HepG2 (cell line): ENCODE measurements around the gene WNT5B. TPM values are rescaled to one million over a fixed set of nuclear protein-coding genes. Genes with fewer than 3 reads are reported as not detected.
A peak's percentile ranks its signal among the peaks of the same experiment; 100 is the strongest.

ENCODE experiments used
- FLYWCH1 ChIP-seq: sonication (generic); formaldehyde crosslinking; IDR thresholded peaks from 2 replicates; pipeline ENCODE4 v1.8.1; 2023; ENCODE audit warnings: mild to moderate bottlenecking, missing genetic modification reagents
- HNF4G ChIP-seq, 2 experiments: sonication (generic) in 1 of 2; formaldehyde crosslinking in 1 of 2; IDR thresholded peaks; 2 replicates each; pipeline versions ENCODE4 v1.4.0 to v1.6.1; 2011 to 2020; ENCODE audit warnings: borderline replicate concordance in 2 of 2, low read depth in 2 of 2, mild to moderate bottlenecking in 2 of 2, low read length in 1 of 2, missing genetic modification reagents in 1 of 2, moderate library complexity in 1 of 2
- KDM3A ChIP-seq: IDR thresholded peaks from 2 replicates; pipeline ENCODE4 v1.6.1; 2018; ENCODE audit warnings: low read depth, missing compliant biosample characterization
- NCOA2 ChIP-seq: sonication (generic); formaldehyde crosslinking; IDR thresholded peaks from 2 replicates; pipeline ENCODE4 v1.8.0; 2022; ENCODE audit warnings: inconsistent platforms
- SIX4 ChIP-seq: sonication (generic); formaldehyde crosslinking; IDR thresholded peaks from 2 replicates; pipeline ENCODE4 v1.4.0; 2020; ENCODE audit warnings: missing genetic modification reagents
- TOPORS ChIP-seq: sonication (generic); formaldehyde crosslinking; IDR thresholded peaks from 2 replicates; pipeline ENCODE4 v1.8.0; 2023; ENCODE audit warnings: mild to moderate bottlenecking, missing genetic modification reagents
- ZEB1 ChIP-seq: IDR thresholded peaks from 2 replicates; pipeline ENCODE4 v1.6.1; 2012; ENCODE audit warnings: mild to moderate bottlenecking, low read depth, inconsistent platforms; ENCODE audit not compliant: insufficient replicate concordance
- ZKSCAN8 ChIP-seq: IDR thresholded peaks from 2 replicates; pipeline ENCODE4 v1.6.1; 2016; ENCODE audit warnings: borderline replicate concordance, missing genetic modification reagents, missing compliant biosample characterization
- ZNF143 ChIP-seq: sonication (generic); formaldehyde crosslinking; IDR thresholded peaks from 2 replicates; pipeline ENCODE4 v1.4.0; 2020; ENCODE audit warnings: missing genetic modification reagents
- ZNF337 ChIP-seq: sonication (generic); formaldehyde crosslinking; IDR thresholded peaks from 2 replicates; pipeline ENCODE4 v1.5.1; 2020; ENCODE audit warnings: missing genetic modification reagents, low read depth, mild to moderate bottlenecking, borderline replicate concordance
- ZNF619 ChIP-seq: sonication (generic); formaldehyde crosslinking; IDR thresholded peaks from 2 replicates; pipeline ENCODE4 v1.4.0; 2020; ENCODE audit warnings: mild to moderate bottlenecking, missing genetic modification reagents
- ZNF672 ChIP-seq: sonication (generic); formaldehyde crosslinking; IDR thresholded peaks from 2 replicates; pipeline ENCODE4 v1.8.1; 2022; ENCODE audit warnings: missing genetic modification reagents
- ZSCAN22 ChIP-seq: sonication (generic); formaldehyde crosslinking; IDR thresholded peaks from 2 replicates; pipeline ENCODE4 v1.4.0; 2020; ENCODE audit warnings: mild to moderate bottlenecking, missing genetic modification reagents
- ZZZ3 ChIP-seq: sonication (generic); formaldehyde crosslinking; IDR thresholded peaks from 2 replicates; pipeline ENCODE4 v1.4.0; 2020; ENCODE audit warnings: missing genetic modification reagents, mild to moderate bottlenecking, borderline replicate concordance
- polyA plus RNA-seq, 8 experiments: library from polyadenylated mRNA; depleted of rRNA in 3 of 8; stranded (reverse) in 7 of 8; unstranded in 1 of 8; fragments of >200 nt; fragmentation: Illumina TruSeq in 4 of 8; extraction: Trizol in 4 of 8; gene quantifications; 2 replicates each; pipeline versions ENCODE4 v1.2.1 to v1.2.3, GENCODE V29; 2011 to 2016; ENCODE audit warnings: low read depth in 4 of 8, missing spikeins in 1 of 8, mixed read lengths in 1 of 8; ENCODE audit not compliant: insufficient read depth in 1 of 8
- total RNA-seq, 5 experiments: library from RNA; depleted of rRNA; stranded (reverse); fragments of >200 nt; fragmentation: Illumina TruSeq; extraction: Trizol; gene quantifications; 2 replicates each; pipeline ENCODE4 v1.2.3, GENCODE V29; 2016; ENCODE audit warnings: low read depth in 1 of 5
- TF ChIP-seq, protein P1 (sequence below): sonication (generic); formaldehyde crosslinking; IDR thresholded peaks from 2 replicates; pipeline ENCODE4 v1.5.1; 2020; ENCODE audit warnings: missing genetic modification reagents, mild to moderate bottlenecking, borderline replicate concordance
- TF ChIP-seq, protein P2 (sequence below): sonication (generic); formaldehyde crosslinking; IDR thresholded peaks from 2 replicates; pipeline ENCODE4 v1.9.0; 2021; ENCODE audit warnings: missing genetic modification reagents, borderline replicate concordance
- TF ChIP-seq, protein P3 (sequence below): sonication (generic); formaldehyde crosslinking; IDR thresholded peaks from 2 replicates; pipeline ENCODE4 v1.4.0; 2020; ENCODE audit warnings: mild to moderate bottlenecking, missing genetic modification reagents

Gene WNT5B
- total and polyA plus RNA-seq, 2 of the 13 experiments (the other 11 are each of a cell fraction or from before 2014, with no cell fraction given): 0.04 TPM; not detected in 1

DNA sequence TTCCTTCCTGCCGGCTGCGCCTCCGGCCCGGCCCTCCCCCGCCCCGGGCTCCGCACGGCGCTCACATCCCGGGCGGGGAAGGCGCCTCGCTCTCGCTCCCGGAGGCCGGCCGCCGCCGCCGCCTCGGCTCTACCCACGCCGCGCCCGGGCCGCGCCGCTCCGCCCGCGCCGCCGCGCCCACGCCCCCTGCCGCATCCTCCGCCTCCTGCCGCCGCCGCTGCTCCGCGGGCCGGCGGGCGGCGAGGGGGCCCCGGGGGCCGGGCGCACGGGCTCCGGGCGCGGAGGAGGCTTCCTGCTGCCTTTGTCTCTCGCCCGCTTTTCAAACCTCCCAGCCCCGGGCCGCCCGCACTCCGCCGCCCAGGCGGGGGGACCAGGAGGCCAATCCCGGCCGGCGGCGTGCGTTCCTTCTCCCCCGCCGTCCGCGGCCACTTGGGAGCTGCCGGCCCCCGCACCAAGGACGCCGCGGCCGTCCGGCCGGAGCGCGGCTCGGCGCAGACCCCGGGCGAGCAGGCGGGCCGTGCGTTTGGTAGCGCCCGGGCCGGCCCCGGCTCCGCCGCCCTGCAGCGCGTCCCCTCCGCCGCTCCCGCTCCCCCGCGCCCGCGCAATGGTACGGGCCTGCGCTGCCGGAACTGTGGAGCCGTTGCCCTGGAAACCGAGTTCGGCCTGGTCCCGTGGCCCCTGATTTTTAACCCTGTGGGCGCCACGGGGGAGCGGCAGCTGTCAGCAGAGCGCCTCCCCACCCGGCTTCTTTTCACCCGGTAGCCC is 34.6 kb upstream of the WNT5B start, which contains the start of gene FBXL14 (continued):
- no peak for TF ChIP-seq FLYWCH1 (CRISPR knock-in tag)
- no peak for TF ChIP-seq NCOA2 (CRISPR knock-in tag)
- TF ChIP-seq, protein P1, sequence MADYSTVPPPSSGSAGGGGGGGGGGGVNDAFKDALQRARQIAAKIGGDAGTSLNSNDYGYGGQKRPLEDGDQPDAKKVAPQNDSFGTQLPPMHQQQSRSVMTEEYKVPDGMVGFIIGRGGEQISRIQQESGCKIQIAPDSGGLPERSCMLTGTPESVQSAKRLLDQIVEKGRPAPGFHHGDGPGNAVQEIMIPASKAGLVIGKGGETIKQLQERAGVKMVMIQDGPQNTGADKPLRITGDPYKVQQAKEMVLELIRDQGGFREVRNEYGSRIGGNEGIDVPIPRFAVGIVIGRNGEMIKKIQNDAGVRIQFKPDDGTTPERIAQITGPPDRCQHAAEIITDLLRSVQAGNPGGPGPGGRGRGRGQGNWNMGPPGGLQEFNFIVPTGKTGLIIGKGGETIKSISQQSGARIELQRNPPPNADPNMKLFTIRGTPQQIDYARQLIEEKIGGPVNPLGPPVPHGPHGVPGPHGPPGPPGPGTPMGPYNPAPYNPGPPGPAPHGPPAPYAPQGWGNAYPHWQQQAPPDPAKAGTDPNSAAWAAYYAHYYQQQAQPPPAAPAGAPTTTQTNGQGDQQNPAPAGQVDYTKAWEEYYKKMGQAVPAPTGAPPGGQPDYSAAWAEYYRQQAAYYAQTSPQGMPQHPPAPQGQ (CRISPR knock-in tag): no peak
- TF ChIP-seq, protein P2, sequence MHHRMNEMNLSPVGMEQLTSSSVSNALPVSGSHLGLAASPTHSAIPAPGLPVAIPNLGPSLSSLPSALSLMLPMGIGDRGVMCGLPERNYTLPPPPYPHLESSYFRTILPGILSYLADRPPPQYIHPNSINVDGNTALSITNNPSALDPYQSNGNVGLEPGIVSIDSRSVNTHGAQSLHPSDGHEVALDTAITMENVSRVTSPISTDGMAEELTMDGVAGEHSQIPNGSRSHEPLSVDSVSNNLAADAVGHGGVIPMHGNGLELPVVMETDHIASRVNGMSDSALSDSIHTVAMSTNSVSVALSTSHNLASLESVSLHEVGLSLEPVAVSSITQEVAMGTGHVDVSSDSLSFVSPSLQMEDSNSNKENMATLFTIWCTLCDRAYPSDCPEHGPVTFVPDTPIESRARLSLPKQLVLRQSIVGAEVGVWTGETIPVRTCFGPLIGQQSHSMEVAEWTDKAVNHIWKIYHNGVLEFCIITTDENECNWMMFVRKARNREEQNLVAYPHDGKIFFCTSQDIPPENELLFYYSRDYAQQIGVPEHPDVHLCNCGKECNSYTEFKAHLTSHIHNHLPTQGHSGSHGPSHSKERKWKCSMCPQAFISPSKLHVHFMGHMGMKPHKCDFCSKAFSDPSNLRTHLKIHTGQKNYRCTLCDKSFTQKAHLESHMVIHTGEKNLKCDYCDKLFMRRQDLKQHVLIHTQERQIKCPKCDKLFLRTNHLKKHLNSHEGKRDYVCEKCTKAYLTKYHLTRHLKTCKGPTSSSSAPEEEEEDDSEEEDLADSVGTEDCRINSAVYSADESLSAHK (CRISPR knock-in tag): no peak
- no peak for TF ChIP-seq ZZZ3 (CRISPR knock-in tag)
- no peak for TF ChIP-seq ZNF672 (CRISPR knock-in tag)
- TF ChIP-seq, protein P3, sequence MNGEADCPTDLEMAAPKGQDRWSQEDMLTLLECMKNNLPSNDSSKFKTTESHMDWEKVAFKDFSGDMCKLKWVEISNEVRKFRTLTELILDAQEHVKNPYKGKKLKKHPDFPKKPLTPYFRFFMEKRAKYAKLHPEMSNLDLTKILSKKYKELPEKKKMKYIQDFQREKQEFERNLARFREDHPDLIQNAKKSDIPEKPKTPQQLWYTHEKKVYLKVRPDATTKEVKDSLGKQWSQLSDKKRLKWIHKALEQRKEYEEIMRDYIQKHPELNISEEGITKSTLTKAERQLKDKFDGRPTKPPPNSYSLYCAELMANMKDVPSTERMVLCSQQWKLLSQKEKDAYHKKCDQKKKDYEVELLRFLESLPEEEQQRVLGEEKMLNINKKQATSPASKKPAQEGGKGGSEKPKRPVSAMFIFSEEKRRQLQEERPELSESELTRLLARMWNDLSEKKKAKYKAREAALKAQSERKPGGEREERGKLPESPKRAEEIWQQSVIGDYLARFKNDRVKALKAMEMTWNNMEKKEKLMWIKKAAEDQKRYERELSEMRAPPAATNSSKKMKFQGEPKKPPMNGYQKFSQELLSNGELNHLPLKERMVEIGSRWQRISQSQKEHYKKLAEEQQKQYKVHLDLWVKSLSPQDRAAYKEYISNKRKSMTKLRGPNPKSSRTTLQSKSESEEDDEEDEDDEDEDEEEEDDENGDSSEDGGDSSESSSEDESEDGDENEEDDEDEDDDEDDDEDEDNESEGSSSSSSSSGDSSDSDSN (CRISPR knock-in tag): peak; percentile 23; the same call in 1 of the 2 replicates
- no peak for TF ChIP-seq KDM3A (CRISPR knock-in tag)
- no peak for TF ChIP-seq TOPORS (CRISPR knock-in tag)
- no peak for TF ChIP-seq ZNF143
- no peak for TF ChIP-seq ZNF619 (CRISPR knock-in tag)
- TF ChIP-seq ZKSCAN8 (CRISPR knock-in tag): no peak
- TF ChIP-seq SIX4 (CRISPR knock-in tag): no peak
- TF ChIP-seq ZEB1: no peak
- no peak for TF ChIP-seq ZSCAN22 (CRISPR knock-in tag)
- no peak for TF ChIP-seq ZNF337 (CRISPR knock-in tag)
- TF ChIP-seq HNF4G (IDR thresholded peaks at IDR 0.05; ENCODE audit: borderline replicate concordance, low read depth, low read length): no peak
- TF ChIP-seq HNF4G (CRISPR knock-in tag; IDR thresholded peaks at IDR 0.05; ENCODE audit: borderline replicate concordance, low read depth): no peak
